GM10847 (cell line): ENCODE measurements around the gene MAPK14.

Experiments used
- POLR2A ChIP-seq: IDR thresholded peaks from 2 replicates; pipeline ENCODE4 v1.6.1; 2011; ENCODE audit not compliant: insufficient read length; ENCODE audit errors: extremely low read depth

The MAPK14 gene

GRCh38 chr6:36076178-36077063 is 48.8 kb downstream of the MAPK14 start:
- no peak for TF ChIP-seq POLR2A

- no peak for TF ChIP-seq POLR2A
Observed at GRCh38 chr6:36078159-36078558, 50.6 kb downstream of the MAPK14 start.

- no peak for TF ChIP-seq POLR2A
Observed at GRCh38 chr6:36079601-36080000, 52.0 kb downstream of the MAPK14 start.

GRCh38 chr6:36082318-36082717 is 54.7 kb downstream of the MAPK14 start:
- no peak for TF ChIP-seq POLR2A

- no peak for TF ChIP-seq POLR2A
Observed at GRCh38 chr6:36083446-36083845, 55.8 kb downstream of the MAPK14 start.

GRCh38 chr6:36089048-36089447 is 61.4 kb downstream of the MAPK14 start:
- TF ChIP-seq POLR2A: no peak

GRCh38 chr6:36094238-36094637 is 66.6 kb downstream of the MAPK14 start:
- TF ChIP-seq POLR2A: no peak

GRCh38 chr6:36094753-36095496 is 67.3 kb downstream of the MAPK14 start:
- TF ChIP-seq POLR2A: no peak

GRCh38 chr6:36095497-36096391 is 68.1 kb downstream of the MAPK14 start:
- TF ChIP-seq POLR2A: no peak

- no peak for TF ChIP-seq POLR2A
Observed at GRCh38 chr6:36098253-36098919, 70.8 kb downstream of the MAPK14 start.

- no peak for TF ChIP-seq POLR2A
Observed at GRCh38 chr6:36098920-36099647, 71.5 kb downstream of the MAPK14 start.

- TF ChIP-seq POLR2A: no peak
Observed at GRCh38 chr6:36099869-36100483, 72.4 kb downstream of the MAPK14 start.

- TF ChIP-seq POLR2A: no peak
Observed at GRCh38 chr6:36101691-36102090, 74.1 kb downstream of the MAPK14 start.

- no peak for TF ChIP-seq POLR2A
Observed at GRCh38 chr6:36102853-36103252, 75.2 kb downstream of the MAPK14 start.

GRCh38 chr6:36104836-36105235 is 77.2 kb downstream of the MAPK14 start:
- TF ChIP-seq POLR2A: no peak
